ENCODE results near the gene SORL1.

DNA sequence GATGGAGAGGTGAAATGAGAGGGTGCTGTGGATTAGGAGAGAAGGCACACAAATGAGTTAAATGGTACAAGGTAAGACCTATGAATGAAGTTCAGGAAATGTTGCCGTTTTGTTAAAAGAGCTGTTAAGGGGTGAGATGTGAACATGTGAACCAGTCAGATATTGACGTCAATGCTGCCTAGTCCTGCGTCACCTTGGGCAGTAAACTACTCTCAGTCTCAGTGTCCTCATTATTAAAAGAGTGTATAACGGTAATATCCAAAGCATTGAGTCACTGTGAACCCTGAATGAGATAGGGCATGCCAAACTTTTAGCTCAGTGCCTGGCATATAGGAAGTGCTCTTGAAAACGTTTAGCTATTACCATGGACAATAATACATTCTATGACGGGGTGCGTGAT, 33.1 kb downstream of the SORL1 start:
- TF ChIP-seq EZH2 (IDR thresholded peaks at IDR 0.05): no peak
- TF ChIP-seq, protein P1, sequence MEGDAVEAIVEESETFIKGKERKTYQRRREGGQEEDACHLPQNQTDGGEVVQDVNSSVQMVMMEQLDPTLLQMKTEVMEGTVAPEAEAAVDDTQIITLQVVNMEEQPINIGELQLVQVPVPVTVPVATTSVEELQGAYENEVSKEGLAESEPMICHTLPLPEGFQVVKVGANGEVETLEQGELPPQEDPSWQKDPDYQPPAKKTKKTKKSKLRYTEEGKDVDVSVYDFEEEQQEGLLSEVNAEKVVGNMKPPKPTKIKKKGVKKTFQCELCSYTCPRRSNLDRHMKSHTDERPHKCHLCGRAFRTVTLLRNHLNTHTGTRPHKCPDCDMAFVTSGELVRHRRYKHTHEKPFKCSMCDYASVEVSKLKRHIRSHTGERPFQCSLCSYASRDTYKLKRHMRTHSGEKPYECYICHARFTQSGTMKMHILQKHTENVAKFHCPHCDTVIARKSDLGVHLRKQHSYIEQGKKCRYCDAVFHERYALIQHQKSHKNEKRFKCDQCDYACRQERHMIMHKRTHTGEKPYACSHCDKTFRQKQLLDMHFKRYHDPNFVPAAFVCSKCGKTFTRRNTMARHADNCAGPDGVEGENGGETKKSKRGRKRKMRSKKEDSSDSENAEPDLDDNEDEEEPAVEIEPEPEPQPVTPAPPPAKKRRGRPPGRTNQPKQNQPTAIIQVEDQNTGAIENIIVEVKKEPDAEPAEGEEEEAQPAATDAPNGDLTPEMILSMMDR (IDR thresholded peaks at IDR 0.05): no peak
